ENCODE data around the gene B4GALNT4. TPM values are rescaled to one million over a fixed set of nuclear protein-coding genes. Genes with fewer than 3 reads are reported as not detected.
A peak's percentile ranks its signal among the peaks of the same experiment; 100 is the strongest.
"Not testable (repeated sequence)": the region's sequence is repeated elsewhere in the genome, so short reads cannot be mapped to it uniquely, and the experiment has no call there.

Gene B4GALNT4
- total and polyA plus RNA-seq, 5 experiments from 2014 or later, result 0.16 to 1.3 (median 0.39) TPM; not detected in 2

GRCh38 chr11:416757-417621 is 47.7 kb downstream of the B4GALNT4 start:
- H3K4me3 Mint-ChIP-seq, result peak overlapping the region in 9 of 10 donors; percentile 92 to 100 (median 98)
- H3K9me3 Mint-ChIP-seq, result no peaks in the 10 kb centered on the region
- H3K4me1 Mint-ChIP-seq, result peaks cover 9 to 44% (median 32%) of the 10 kb centered on the region in 4 donors
- H3K36me3 Mint-ChIP-seq, result peaks cover 0 to 3% (median 0%) of the 10 kb centered on the region in 3 donors
- no peaks in the 10 kb centered on the region for H3K27me3 Mint-ChIP-seq
- ATAC-seq, result peak; percentile 20 to 33
- POLR2A ChIA-PET, result interaction anchor here (0.6 to 7.9 kb wide), 18 partner anchors 9 to 220 kb away, joined by 3 to 144 read pairs (median 4); partner anchors contain the start of genes ANO9, BET1L, PTDSS2 and RIC8A
- DNase-seq, result peak in 6 of 10 donors; percentile 13 to 52 (median 45)
- H3K27ac Mint-ChIP-seq, result peak overlapping the region in 3 of 10 donors; percentile 31 to 95 (median 92)

GRCh38 chr11:417652-418342 is 48.5 kb downstream of the B4GALNT4 start:
- DNase-seq, result peak in 2 of 10 donors; percentile 1 to 12
- Mint-ChIP-seq H3K27ac (peak overlapping the region in 8 of 10 donors; percentile 32 to 90 (median 65)), H3K4me1 (peaks cover 9 to 41% (median 29%) of the 10 kb centered on the region in 4 donors), H3K27me3 (no peaks in the 10 kb centered on the region), H3K9me3 (no peaks in the 10 kb centered on the region), H3K4me3 (peak overlapping the region; percentile 66 to 94 (median 74)), H3K36me3 (peaks cover 0 to 3% (median 0%) of the 10 kb centered on the region in 3 donors)
- no peak for ATAC-seq
- POLR2A ChIA-PET, result interaction anchor here (1.2 to 7.9 kb wide), 7 partner anchors 8 to 210 kb away, joined by 3 to 144 read pairs (median 15); partner anchors contain the start of genes ANO9, BET1L, PTDSS2 and RIC8A

- H3K27ac Mint-ChIP-seq, result peak overlapping the region in 6 of 10 donors; percentile 18 to 75 (median 42)
- ATAC-seq (no peak), DNase-seq (peak in 2 of 10 donors; percentile 1 to 4)
- peaks cover 0 to 3% (median 2%) of the 10 kb centered on the region in 3 donors for H3K36me3 Mint-ChIP-seq
- H3K4me1 Mint-ChIP-seq, result peaks cover 5 to 33% (median 23%) of the 10 kb centered on the region in 4 donors
- H3K4me3 Mint-ChIP-seq, result peak overlapping the region in 5 of 10 donors; percentile 25 to 80 (median 58)
- H3K9me3 Mint-ChIP-seq, result no peaks in the 10 kb centered on the region
- POLR2A ChIA-PET, result interaction anchor here (5.2 to 7.9 kb wide), 2 partner anchors 22 to 30 kb away, joined by 52 to 144 read pairs; partner anchors contain the start of genes ANO9 and PTDSS2
- no peaks in the 10 kb centered on the region for H3K27me3 Mint-ChIP-seq
These were observed 49.3 kb downstream of the B4GALNT4 start for GRCh38 chr11:418343-419247.

GRCh38 chr11:419248-420005 is 50.1 kb downstream of the B4GALNT4 start:
- peaks cover 3 to 4% (median 3%) of the 10 kb centered on the region in 3 donors for H3K36me3 Mint-ChIP-seq
- H3K27me3 Mint-ChIP-seq, result no peaks in the 10 kb centered on the region
- DNase-seq, result peak in 2 of 10 donors; percentile 0 to 3
- no peak for ATAC-seq
- peaks cover 0 to under 1% (median 0%) of the 10 kb centered on the region in 9 donors for H3K9me3 Mint-ChIP-seq
- H3K27ac Mint-ChIP-seq, result peak overlapping the region in 2 of 10 donors; percentile 18 to 31
- POLR2A ChIA-PET, result no interaction called here
- H3K4me3 Mint-ChIP-seq, result no peak overlapping the region
- peaks cover 3 to 28% (median 20%) of the 10 kb centered on the region in 4 donors for H3K4me1 Mint-ChIP-seq

GRCh38 chr11:420054-420910 is 51.0 kb downstream of the B4GALNT4 start:
- no peak for ATAC-seq
- Mint-ChIP-seq H3K36me3 (peaks cover 6 to 9% (median 9%) of the 10 kb centered on the region in 3 donors), H3K4me3 (no peak overlapping the region), H3K27me3 (no peaks in the 10 kb centered on the region), H3K9me3 (peaks cover 0 to 4% (median 0%) of the 10 kb centered on the region in 9 donors), H3K27ac (no peak overlapping the region), H3K4me1 (peaks cover 4 to 20% (median 14%) of the 10 kb centered on the region in 4 donors)
- DNase-seq, result peak in 3 of 10 donors; percentile 0 to 52 (median 7)
- POLR2A ChIA-PET, result no interaction called here

- Mint-ChIP-seq H3K4me3 (no peak overlapping the region), H3K27ac (no peak overlapping the region), H3K27me3 (no peaks in the 10 kb centered on the region), H3K9me3 (peaks cover 0 to 4% (median 0%) of the 10 kb centered on the region in 9 donors), H3K36me3 (peaks cover 11% of the 10 kb centered on the region in 3 donors), H3K4me1 (peaks cover 4 to 13% (median 9%) of the 10 kb centered on the region in 4 donors)
- ATAC-seq (no peak), DNase-seq (peak in 1 of 10 donors; percentile 0)
- POLR2A ChIA-PET, result interaction anchor here (1.1 kb wide), 1 partner anchor 9 kb away, joined by 3 read pairs; no protein-coding TSS in a partner anchor
These were observed 51.6 kb downstream of the B4GALNT4 start for GRCh38 chr11:420911-421321.

GRCh38 chr11:422249-422656 is 53.0 kb downstream of the B4GALNT4 start:
- no peaks in the 10 kb centered on the region for H3K27me3 Mint-ChIP-seq
- H3K9me3 Mint-ChIP-seq, result peaks cover 0 to 4% (median 0%) of the 10 kb centered on the region in 9 donors
- peak overlapping the region in 1 of 10 donors; percentile 80 for H3K27ac Mint-ChIP-seq
- DNase-seq (peak in 2 of 10 donors; percentile 0 to 34), ATAC-seq (no peak)
- no peak overlapping the region for H3K4me3 Mint-ChIP-seq
- peaks cover 11 to 13% (median 11%) of the 10 kb centered on the region in 3 donors for H3K36me3 Mint-ChIP-seq
- POLR2A ChIA-PET, result interaction anchor here (0.5 to 1.1 kb wide), 2 partner anchors 19 to 83 kb away, joined by 3 to 10 read pairs; partner anchors contain the start of gene ANO9
- H3K4me1 Mint-ChIP-seq, result peaks cover 2 to 7% (median 5%) of the 10 kb centered on the region in 4 donors

- no peak overlapping the region for H3K27ac Mint-ChIP-seq
- H3K4me3 Mint-ChIP-seq, result no peak overlapping the region
- no peaks in the 10 kb centered on the region for H3K27me3 Mint-ChIP-seq
- H3K4me1 Mint-ChIP-seq, result peaks cover 0 to 2% (median 0%) of the 10 kb centered on the region in 4 donors
- ATAC-seq (no peak), DNase-seq (no peak)
- POLR2A ChIA-PET, result no interaction called here
- peaks cover 11 to 16% (median 16%) of the 10 kb centered on the region in 3 donors for H3K36me3 Mint-ChIP-seq
- peaks cover 0 to 4% (median 0%) of the 10 kb centered on the region in 9 donors for H3K9me3 Mint-ChIP-seq
These were observed 54.9 kb downstream of the B4GALNT4 start for GRCh38 chr11:424232-424631.

- DNase-seq, H3K4me3 Mint-ChIP-seq, H3K27ac Mint-ChIP-seq, H3K9me3 Mint-ChIP-seq, ATAC-seq, H3K27me3 Mint-ChIP-seq, H3K4me1 Mint-ChIP-seq: not testable (repeated sequence)
- POLR2A ChIA-PET, result interaction anchor here (0.7 kb wide), 1 partner anchor 135 kb away, joined by 4 read pairs; no protein-coding TSS in a partner anchor
- peaks cover 11 to 16% (median 16%) of the 10 kb centered on the region in 3 donors for H3K36me3 Mint-ChIP-seq
These were observed 55.5 kb downstream of the B4GALNT4 start for GRCh38 chr11:424766-425165.

GRCh38 chr11:425301-425700 is 56.0 kb downstream of the B4GALNT4 start:
- Mint-ChIP-seq H3K27ac (no peak overlapping the region), H3K4me1 (peaks cover 0 to 2% (median 0%) of the 10 kb centered on the region in 4 donors), H3K27me3 (no peaks in the 10 kb centered on the region), H3K9me3 (peaks cover 0 to 4% (median 0%) of the 10 kb centered on the region in 9 donors), H3K36me3 (peaks cover 11 to 16% (median 16%) of the 10 kb centered on the region in 3 donors), H3K4me3 (no peak overlapping the region)
- POLR2A ChIA-PET, result interaction anchor here (0.7 to 1.3 kb wide), 3 partner anchors 8 to 136 kb away, joined by 3 to 4 read pairs (median 3); no protein-coding TSS in a partner anchor
- ATAC-seq (no peak), DNase-seq (no peak)
